H1 (cell line): ENCODE measurements around the gene SLC6A3. TPM values are rescaled to one million over a fixed set of nuclear protein-coding genes. Genes with fewer than 3 reads are reported as not detected.

Experiments
- ASH2L ChIP-seq: fragments of 200-600, 300-600 bp; sonication (generic); IDR thresholded peaks from one replicate; pipeline ENCODE4 v1.7.1; 2017; ENCODE audit warnings: low read length
- CBX8 ChIP-seq: fragments of 300-800, 300-1000 bp; sonication (generic); IDR thresholded peaks from 2 replicates; pipeline ENCODE4 v1.7.1; 2016; ENCODE audit warnings: low read depth, low read length, borderline replicate concordance
- CREB1 ChIP-seq: IDR thresholded peaks from 2 replicates; pipeline ENCODE4 v1.6.1; 2012; ENCODE audit warnings: inconsistent platforms
- JUN ChIP-seq: IDR thresholded peaks from 2 replicates; pipeline ENCODE4 v1.6.1; 2011; ENCODE audit warnings: low read depth, mild to moderate bottlenecking, improper control_type of control experiment, low read length
- KDM5A ChIP-seq: fragments of 200-600 bp; IDR thresholded peaks from 2 replicates; pipeline ENCODE4 v1.7.1; 2012; ENCODE audit warnings: mild to moderate bottlenecking, low read length, inconsistent platforms, mixed read lengths
- SIRT6 ChIP-seq: IDR thresholded peaks from one replicate; pipeline ENCODE4 v1.7.1; 2012; ENCODE audit warnings: low read length, inconsistent platforms
- TCF12 ChIP-seq: IDR thresholded peaks from 2 replicates; pipeline ENCODE4 v1.6.1; 2011; ENCODE audit warnings: low read depth, mild to moderate bottlenecking, low read length
- polyA plus RNA-seq, 7 experiments: library from polyadenylated mRNA; depleted of rRNA in 3 of 7; stranded (reverse) in 5 of 7; unstranded in 2 of 7; fragments of >200 nt in 5 of 7; fragments of 200-250 nt in 2 of 7; gene quantifications; 1 replicate in 5 of 7; 2 replicates in 1 of 7; 4 replicates in 1 of 7; pipeline versions ENCODE4 v1.2.1 to v1.2.3, GENCODE V29; 2011 to 2013; ENCODE audit warnings: missing spikeins in 2 of 7, mixed read lengths in 2 of 7
- total RNA-seq: library from RNA; stranded (reverse); fragmentation: NEBNext Ultra II Directional; extraction: Animal tissue kit (Norgen Biotek cat#: 25700); gene quantifications from 2 replicates; pipeline ENCODE4 v1.2.1, GENCODE V29; 2021

Gene SLC6A3
- total and polyA plus RNA-seq, 2 of the 8 experiments (the other 6 are each of a cell fraction or from before 2014, with no cell fraction given), result 0.48 to 0.91 TPM

GRCh38 chr5:1406681-1407640, 38.3 kb downstream of the SLC6A3 start (continued):
- TF ChIP-seq ASH2L (no peak), SIRT6 (no peak), KDM5A (no peak), CREB1 (no peak), CBX8 (no peak), TCF12 (no peak), JUN (no peak)
- TF ChIP-seq, all 59 proteins: peak for 0
